Neuron (in vitro differentiated cells): ENCODE measurements around the gene UGT1A8.
A peak's percentile ranks its signal among the peaks of the same experiment; 100 is the strongest.

Experiments
- H2AFZ ChIP-seq: one replicate; pipeline ENCODE4 v1.6.1; 2013; ENCODE audit warnings: low read depth, mild to moderate bottlenecking, inconsistent platforms, low read length, moderate library complexity
- H3K27me3 ChIP-seq: one replicate; pipeline ENCODE4 v1.6.1; 2013; ENCODE audit warnings: low read length; ENCODE audit not compliant: insufficient read depth
- H3K36me3 ChIP-seq: one replicate; pipeline ENCODE4 v1.6.1; 2013; ENCODE audit warnings: low read length; ENCODE audit not compliant: insufficient read depth
- H3K4me1 ChIP-seq: one replicate; pipeline ENCODE4 v1.6.1; 2013; ENCODE audit warnings: low read length; ENCODE audit not compliant: insufficient read depth
- H3K4me3 ChIP-seq: 2 replicates; pipeline ENCODE4 v1.5.1; 2013; ENCODE audit warnings: mild to moderate bottlenecking, low read length, moderate library complexity
- H3K9me3 ChIP-seq: one replicate; pipeline ENCODE4 v1.6.1; 2013; ENCODE audit warnings: low read length

The UGT1A8 gene

DNA sequence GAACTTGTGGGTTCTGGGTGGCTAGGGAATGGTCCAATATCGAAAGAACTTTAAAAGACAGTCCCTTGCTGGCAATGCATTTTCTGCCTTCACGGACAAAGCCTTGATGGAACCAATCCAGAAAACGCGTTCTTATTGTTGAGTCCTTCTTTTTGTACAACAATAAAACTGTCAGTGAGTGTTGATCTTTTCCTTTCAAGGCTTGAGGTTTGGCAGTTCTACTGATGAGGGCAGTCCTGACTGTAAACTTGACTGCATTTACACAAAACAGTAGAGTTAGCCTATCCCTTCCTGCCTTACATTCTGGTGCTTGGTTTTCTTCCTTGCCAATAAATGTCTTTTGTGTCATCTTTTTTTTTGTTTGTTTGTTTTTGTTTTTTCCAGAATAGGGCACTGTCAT, 61.8 kb downstream of the UGT1A8 start:
- H3K36me3 ChIP-seq = no peaks in the 10 kb centered on the region
- no peaks in the 10 kb centered on the region for H3K9me3 ChIP-seq
- H3K4me1 ChIP-seq = no peaks in the 10 kb centered on the region
- no peak overlapping the region for H3K4me3 ChIP-seq
- peak overlapping the region; percentile 48 for H2AFZ ChIP-seq
- H3K27me3 ChIP-seq = no peaks in the 10 kb centered on the region

GRCh38 chr2:233680361-233681045, 63.1 kb downstream of the UGT1A8 start:
- H3K9me3 ChIP-seq = no peaks in the 10 kb centered on the region
- no peaks in the 10 kb centered on the region for H3K4me1 ChIP-seq
- H3K27me3 ChIP-seq = no peaks in the 10 kb centered on the region
- no peak overlapping the region for H2AFZ ChIP-seq
- H3K4me3 ChIP-seq = no peak overlapping the region
- H3K36me3 ChIP-seq = no peaks in the 10 kb centered on the region

- Histone ChIP-seq H3K36me3 (no peaks in the 10 kb centered on the region), H3K9me3 (no peaks in the 10 kb centered on the region), H2AFZ (no peak within 1 kb of the TSS), H3K4me3 (no peak within 1 kb of the TSS), H3K27me3 (no peaks in the 10 kb centered on the region), H3K4me1 (no peaks in the 10 kb centered on the region)
Measured at GRCh38 chr2:233681521-233682099, 64.2 kb downstream of the UGT1A8 start, which contains the start of gene UGT1A7. Gene UGT1A7 (plus strand): TSS chr2:233681901. CDS start chr2:233681938, 37 bp downstream.

- Histone ChIP-seq H3K4me3 (no peak overlapping the region), H3K27me3 (no peaks in the 10 kb centered on the region), H3K4me1 (no peaks in the 10 kb centered on the region), H2AFZ (no peak overlapping the region), H3K9me3 (no peaks in the 10 kb centered on the region), H3K36me3 (no peaks in the 10 kb centered on the region)
Measured at GRCh38 chr2:233684640-233685039, 67.2 kb downstream of the UGT1A8 start.

DNA sequence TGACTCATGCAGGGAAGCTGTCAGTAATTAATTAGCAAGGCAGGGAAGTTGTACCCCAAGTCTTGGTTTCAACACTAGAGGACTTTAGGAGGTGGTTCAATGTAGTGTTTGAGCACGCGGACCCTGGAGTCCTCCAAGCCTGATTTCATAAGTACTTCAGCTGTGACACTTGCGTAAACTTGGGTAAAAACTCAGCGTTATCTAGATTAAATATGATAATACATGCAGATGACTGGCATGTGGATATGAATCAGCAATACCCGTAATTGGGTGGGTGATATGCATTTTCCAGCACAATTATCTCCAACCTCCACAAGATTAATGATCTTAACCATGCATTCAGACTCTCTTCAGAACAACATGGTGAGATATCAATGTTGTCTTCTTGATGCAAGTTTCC, 69.5 kb downstream of the UGT1A8 start:
- Histone ChIP-seq H3K27me3 (no peaks in the 10 kb centered on the region), H3K4me3 (no peak overlapping the region), H3K4me1 (no peaks in the 10 kb centered on the region), H3K9me3 (no peaks in the 10 kb centered on the region), H2AFZ (no peak overlapping the region), H3K36me3 (no peaks in the 10 kb centered on the region)

DNA sequence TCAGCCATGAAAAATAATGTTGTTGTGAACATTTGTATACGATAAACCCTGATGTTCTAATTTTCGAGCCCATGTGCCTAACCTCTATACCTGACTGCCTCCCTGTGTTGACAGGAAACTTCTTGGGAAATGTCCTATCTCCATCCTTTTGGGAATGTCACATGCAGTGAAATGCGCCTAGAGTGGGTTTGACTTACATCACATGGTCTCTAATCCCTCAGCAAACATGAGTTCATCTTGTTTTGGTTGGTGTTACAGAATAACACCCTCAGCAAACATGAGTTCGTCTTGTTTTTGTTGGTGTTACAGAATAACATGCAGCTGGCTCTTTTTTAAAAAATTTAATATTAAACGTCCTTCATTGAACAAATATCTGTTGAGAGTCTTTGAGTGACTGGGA, 70.9 kb downstream of the UGT1A8 start:
- Histone ChIP-seq H3K4me1 (no peaks in the 10 kb centered on the region), H3K27me3 (peaks cover 1% of the 10 kb centered on the region), H3K4me3 (no peak overlapping the region), H2AFZ (no peak overlapping the region), H3K9me3 (no peaks in the 10 kb centered on the region), H3K36me3 (no peaks in the 10 kb centered on the region)

DNA sequence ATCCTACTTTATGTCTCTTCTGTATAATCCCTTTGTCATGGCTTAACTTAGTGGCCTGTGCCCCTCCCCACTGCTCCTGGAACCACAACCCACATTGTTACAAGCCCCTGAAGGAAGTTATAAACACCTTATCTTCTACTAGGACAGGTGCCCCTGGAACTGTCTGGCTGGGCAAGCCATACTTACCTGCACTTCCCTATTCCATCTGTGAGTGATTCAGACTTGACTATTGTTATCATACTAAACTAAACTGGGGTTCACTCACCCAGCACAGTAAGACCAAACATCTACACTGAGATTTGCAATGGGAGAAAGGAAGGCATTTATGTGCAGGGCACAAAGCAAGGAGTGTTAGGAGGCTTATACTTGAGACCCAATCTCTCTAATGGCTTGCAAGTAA, 71.6 kb downstream of the UGT1A8 start:
- Histone ChIP-seq H2AFZ (no peak overlapping the region), H3K4me3 (no peak overlapping the region), H3K27me3 (peaks cover 2% of the 10 kb centered on the region), H3K9me3 (no peaks in the 10 kb centered on the region), H3K36me3 (no peaks in the 10 kb centered on the region), H3K4me1 (no peaks in the 10 kb centered on the region)

DNA sequence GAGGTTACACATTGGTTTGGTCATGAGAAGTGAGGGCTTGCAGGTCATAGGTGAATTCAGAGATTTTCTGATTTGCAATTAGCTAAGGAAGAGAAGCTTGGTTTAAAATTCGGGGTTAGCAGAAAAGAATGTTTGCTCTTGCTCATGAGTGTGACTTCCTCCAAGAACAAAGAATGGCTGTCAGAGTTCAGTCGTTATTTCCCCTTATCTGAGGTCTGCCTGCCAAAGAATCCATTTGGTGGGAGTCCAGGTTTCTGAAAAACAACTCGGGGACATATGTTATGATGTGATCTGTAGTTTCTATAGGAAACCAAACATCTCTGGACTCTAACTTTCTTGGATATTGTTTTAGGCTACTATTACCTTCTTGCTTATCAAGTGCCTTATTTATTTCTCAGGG, 72.1 kb downstream of the UGT1A8 start:
- H3K27me3 ChIP-seq = peaks cover 2% of the 10 kb centered on the region
- no peaks in the 10 kb centered on the region for H3K4me1 ChIP-seq
- no peak overlapping the region for H2AFZ ChIP-seq
- H3K36me3 ChIP-seq = no peaks in the 10 kb centered on the region
- H3K4me3 ChIP-seq = no peak overlapping the region
- no peaks in the 10 kb centered on the region for H3K9me3 ChIP-seq

DNA sequence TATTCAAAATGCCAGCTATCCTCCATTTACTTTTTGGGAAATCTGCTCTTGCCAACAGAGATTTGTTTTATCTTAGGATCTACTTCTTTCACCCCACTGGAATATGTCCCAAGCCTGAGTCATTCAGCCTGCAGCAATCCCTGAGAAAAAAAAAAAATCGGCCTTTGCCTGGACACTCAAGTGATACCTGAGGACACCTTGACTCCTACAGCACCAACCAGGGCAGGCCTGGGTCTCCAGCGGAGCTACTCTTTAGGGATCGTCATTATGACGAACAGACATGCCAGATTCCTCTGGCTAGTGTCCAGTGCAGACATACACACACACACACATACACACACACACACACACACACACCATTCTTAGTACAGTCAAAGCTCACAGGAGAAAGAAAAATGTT, 73.0 kb downstream of the UGT1A8 start:
- Histone ChIP-seq H3K4me3 (no peak overlapping the region), H3K9me3 (no peaks in the 10 kb centered on the region), H2AFZ (no peak overlapping the region), H3K4me1 (no peaks in the 10 kb centered on the region), H3K36me3 (no peaks in the 10 kb centered on the region), H3K27me3 (peaks cover 2% of the 10 kb centered on the region)

DNA sequence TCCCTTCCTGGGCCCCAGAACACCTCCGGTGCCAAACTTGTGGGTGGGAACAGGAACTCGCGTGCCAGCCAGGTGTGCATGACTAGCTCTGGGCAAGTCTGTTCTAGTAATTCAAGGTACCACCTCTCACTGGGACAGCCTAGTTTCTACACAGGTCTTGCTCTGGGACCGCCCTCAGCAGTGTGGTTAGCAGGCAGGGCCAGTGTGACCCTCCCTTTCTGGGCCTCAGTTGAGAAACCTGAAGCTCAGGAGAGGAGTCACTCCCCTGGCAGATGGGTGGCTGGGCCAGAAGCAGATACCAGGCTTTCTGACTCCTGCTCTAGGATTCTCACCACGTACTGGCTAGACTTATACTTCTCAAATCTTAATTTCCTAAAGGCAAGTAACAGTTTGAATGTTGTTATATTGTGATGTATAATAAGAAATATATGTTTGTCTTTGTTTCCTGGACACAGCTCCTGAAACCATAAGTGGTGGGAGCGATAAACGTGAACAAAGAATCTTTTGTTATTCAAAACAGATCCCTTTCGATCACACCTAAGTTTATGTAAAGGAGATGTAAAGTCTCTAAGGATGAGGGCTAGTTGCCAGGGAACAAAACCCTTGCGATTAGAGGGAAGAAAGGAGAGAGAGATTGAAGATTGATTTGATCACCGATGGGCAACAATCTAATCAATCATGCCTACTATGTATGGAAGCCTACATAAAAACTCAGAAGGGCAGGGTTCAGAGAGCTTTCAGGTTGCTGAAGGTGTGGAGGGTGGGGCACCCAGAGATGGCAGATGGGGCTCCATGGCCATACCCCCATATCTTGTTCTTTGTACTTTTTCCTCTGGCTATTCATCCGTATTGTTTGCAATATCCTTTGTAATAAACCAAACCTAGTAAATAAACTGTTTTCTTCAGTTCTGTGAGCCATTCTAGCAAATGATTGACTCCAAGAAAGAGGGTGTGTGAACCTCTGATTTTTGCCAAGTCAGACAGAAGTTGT, 74.3 kb downstream of the UGT1A8 start:
- Histone ChIP-seq H3K4me3 (no peak overlapping the region), H2AFZ (no peak overlapping the region), H3K9me3 (no peaks in the 10 kb centered on the region), H3K4me1 (no peaks in the 10 kb centered on the region), H3K27me3 (peaks cover 2% of the 10 kb centered on the region), H3K36me3 (no peaks in the 10 kb centered on the region)

DNA sequence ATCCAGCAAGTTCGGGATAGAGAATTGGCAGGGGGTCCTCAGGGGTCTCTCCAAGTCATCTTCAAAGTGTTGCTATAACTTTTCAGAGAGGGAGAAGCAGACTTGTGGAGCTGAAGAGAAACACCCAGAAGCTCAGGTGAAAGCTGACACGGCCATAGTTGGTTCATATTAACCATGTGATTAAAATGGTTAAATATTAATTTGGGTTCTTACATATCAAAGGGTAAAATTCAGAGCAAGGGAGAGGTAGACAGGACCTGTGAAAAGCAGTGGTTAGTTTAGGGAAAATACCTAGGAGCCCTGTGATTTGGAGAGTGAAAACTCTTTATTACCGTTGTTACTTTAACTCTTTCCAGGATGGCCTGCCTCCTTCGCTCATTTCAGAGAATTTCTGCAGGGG, 75.2 kb downstream of the UGT1A8 start, which contains the start of gene UGT1A6:
Gene UGT1A6 (plus strand): TSS at position 243 of the 400 bp plus-strand sequence. CDS start 115 bp downstream, at position 358.
- Histone ChIP-seq H3K4me3 (no peak within 1 kb of the TSS), H3K9me3 (no peaks in the 10 kb centered on the region), H3K4me1 (no peaks in the 10 kb centered on the region), H2AFZ (no peak within 1 kb of the TSS), H3K27me3 (peaks cover 2% of the 10 kb centered on the region), H3K36me3 (no peaks in the 10 kb centered on the region)

DNA sequence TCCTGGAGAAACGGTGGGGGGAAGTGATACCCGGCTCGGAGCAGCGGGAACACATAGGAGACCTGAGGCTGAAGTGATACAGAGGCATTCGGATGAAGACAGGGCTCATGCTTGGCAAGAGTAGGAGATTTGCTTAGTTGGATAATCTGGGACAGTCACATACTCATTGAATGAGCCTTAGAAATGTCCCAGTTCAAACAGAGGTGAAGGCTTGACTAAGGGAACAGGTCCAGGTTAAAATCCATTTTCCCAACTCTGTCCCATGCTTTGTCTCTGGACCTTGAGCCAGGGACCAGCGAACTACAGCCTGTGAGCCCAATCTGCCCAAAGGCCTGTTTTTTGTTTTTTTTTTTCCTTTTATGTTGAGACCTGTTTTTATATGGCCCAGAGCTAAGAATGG, 76.5 kb downstream of the UGT1A8 start:
- Histone ChIP-seq H3K4me1 (no peaks in the 10 kb centered on the region), H3K4me3 (no peak overlapping the region), H2AFZ (no peak overlapping the region), H3K9me3 (no peaks in the 10 kb centered on the region), H3K36me3 (no peaks in the 10 kb centered on the region), H3K27me3 (peaks cover 2% of the 10 kb centered on the region)

DNA sequence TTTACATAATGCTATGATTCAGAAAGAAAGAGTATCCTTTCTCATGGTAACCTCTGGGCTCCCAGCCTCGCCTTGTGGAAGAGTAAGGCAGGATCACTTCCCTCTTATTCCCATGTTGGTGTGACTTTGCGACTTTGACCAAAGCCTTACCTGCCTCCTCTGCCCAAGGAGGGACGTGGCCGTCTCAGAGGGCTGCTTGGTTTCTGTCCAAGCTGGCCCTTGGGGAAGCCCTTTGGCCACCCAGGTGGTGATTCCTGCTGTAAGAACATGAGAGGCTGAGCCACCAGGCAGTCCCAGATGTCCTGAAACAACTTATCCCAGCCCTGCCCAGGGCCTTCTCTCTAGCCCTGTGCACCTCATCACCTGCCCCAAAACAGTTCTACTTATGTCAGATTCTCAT, 81.3 kb downstream of the UGT1A8 start:
- no peaks in the 10 kb centered on the region for H3K36me3 ChIP-seq
- H3K4me3 ChIP-seq = no peak overlapping the region
- H2AFZ ChIP-seq = no peak overlapping the region
- H3K27me3 ChIP-seq = no peaks in the 10 kb centered on the region
- peaks cover 12% of the 10 kb centered on the region for H3K4me1 ChIP-seq
- no peaks in the 10 kb centered on the region for H3K9me3 ChIP-seq
